Measurements from ENCODE around the gene IPMK. TPM values are rescaled to one million over a fixed set of nuclear protein-coding genes. Genes with fewer than 3 reads are reported as not detected.

Gene IPMK
- total RNA-seq (8.1 and 8.2 TPM in 2 replicates), polyA plus RNA-seq (1.0 and 1.4 TPM in 2 replicates), polyA minus RNA-seq (2.1 and 3.2 TPM in 2 replicates), Bru-seq, nascent RNA (percentile 80 among the genes with signal in this experiment), BruChase-seq, experiment 1, labeled RNA remaining after a 6-hour chase (percentile 57 among the genes with signal in this experiment), BruChase-seq, experiment 2, labeled RNA remaining after a 2-hour chase (percentile 72 among the genes with signal in this experiment)
- polyA plus RNA-seq (2011; cell fraction: cytosol; rRNA removed): 1.4 and 1.6 TPM in 2 replicates
- polyA plus RNA-seq (2011; cell fraction: nucleus; rRNA removed): 3.6 and 5.6 TPM in 2 replicates
- 3.3 and 4.7 TPM in 2 replicates for polyA plus RNA-seq (2012)
- polyA minus RNA-seq (2011; cell fraction: cytosol; rRNA and poly(A)+ RNA removed): 5.9 TPM
- polyA minus RNA-seq (2011; cell fraction: nucleus; rRNA and poly(A)+ RNA removed): 12.6 and 17.8 TPM in 2 replicates
- long read RNA-seq, full-length matches to known transcripts: 5 of 13 reads
- long read RNA-seq, partial matches to known transcripts: 0 of 13 reads
- long read RNA-seq, other reads (novel, unspliced or antisense): 8 of 13 reads

DNA sequence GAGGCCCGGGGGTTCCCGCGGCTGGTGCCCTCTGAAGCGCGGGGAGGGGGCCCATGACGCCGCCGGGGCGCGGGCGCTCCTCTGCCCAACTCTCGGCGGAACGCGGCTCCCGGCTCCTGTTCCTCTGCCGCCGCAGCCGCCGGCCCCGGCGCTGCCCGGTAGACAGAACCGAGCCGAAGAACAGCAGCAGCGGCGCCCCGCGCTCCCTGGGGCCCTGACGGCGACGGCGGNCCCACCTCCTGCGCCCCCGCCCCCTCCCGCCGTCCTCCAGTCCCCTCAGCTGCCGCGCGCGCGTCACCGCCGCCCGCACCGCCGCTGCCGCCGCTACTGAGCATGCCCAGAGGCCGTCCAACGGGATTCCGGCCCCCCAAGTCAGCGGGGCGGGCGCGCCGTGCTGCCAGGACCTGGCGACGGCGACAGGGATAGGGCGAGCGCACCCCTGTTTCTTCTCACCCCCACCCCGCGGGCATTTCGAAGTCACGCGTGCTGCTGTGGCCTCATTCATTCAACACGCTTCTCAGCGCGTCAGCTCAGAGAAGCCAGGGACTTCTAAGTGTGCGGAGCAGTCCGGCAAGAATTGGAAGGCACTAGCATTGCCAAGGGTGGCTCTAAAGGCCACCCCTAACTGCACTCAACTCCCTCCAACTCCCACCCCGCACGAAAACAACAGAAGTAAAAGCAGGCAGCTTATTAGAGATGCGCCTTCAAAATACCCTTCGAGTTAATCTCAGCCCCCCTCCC, at the start of gene IPMK:
Gene IPMK, minus strand, starts transcription at position 182 of the 741 bp plus-strand sequence. CDS start 283 bp downstream, outside the sequence.
- POLR2A ChIA-PET: interaction anchor here (0.6 to 1.5 kb wide), 6 partner anchors 9 to 89 kb away, joined by 3 to 7 read pairs (median 4); partner anchors contain the start of gene UBE2D1
- BruUV-seq (replicated peaks): no TSS peak

More for the DNA sequence above, at the start of gene IPMK:
- DNase-seq (ENCODE audit: low read depth, low spot score) (peak; percentile 95), FAIRE-seq (peak; percentile 48)
- dilution Hi-C loops (cut with MboI; ENCODE audit: extremely low pct_ligation_motif_present, low sequenced_read_pairs) (no loop called here), intact Hi-C loops (cut with micrococcal nuclease) (loop anchor here (1.0 kb wide), 2 partner anchors 23 to 91 kb away; no protein-coding TSS in a partner anchor)
- Histone ChIP-seq H3K9me1 (replicated peaks; ENCODE audit: control insufficient read depth, extremely low read depth, insufficient read depth, low read length) (no peaks in the 10 kb centered on the region), H3K4me2 (ENCODE audit: insufficient read depth, low read length) (peak within 1 kb of the TSS; percentile 96), H3K79me2 (ENCODE audit: control insufficient read depth, insufficient read depth, low read length) (peaks cover 66% of the 10 kb centered on the region), H3K9me3 (replicated peaks; ENCODE audit: control insufficient read depth, insufficient read depth, low read length) (no peaks in the 10 kb centered on the region), H2AFZ (ENCODE audit: low read depth, low read length) (peak within 1 kb of the TSS; percentile 82), H3K27ac (ENCODE audit: insufficient read depth, low read depth, low read length) (peak within 1 kb of the TSS; percentile 58), H3K27me3 (ENCODE audit: control insufficient read depth in 2 of 2, insufficient read depth in 2 of 2, low read length in 2 of 2) (no peaks in the 10 kb centered on the region), H3K4me1 (ENCODE audit: control insufficient read depth, extremely low read depth, insufficient read depth, low read length) (peaks cover 37% of the 10 kb centered on the region), H4K20me1 (replicated peaks; ENCODE audit: control insufficient read depth, extremely low read depth, insufficient read depth, low read length) (peaks cover 2% of the 10 kb centered on the region), H3K9ac (replicated peaks; ENCODE audit: extremely low read depth, insufficient read depth, low read length) (peak within 1 kb of the TSS; percentile 64), H3K36me3 (ENCODE audit: control insufficient read depth in 2 of 2, extremely low read depth in 1 of 2, insufficient read depth in 2 of 2, low read length in 2 of 2) (no peaks in the 10 kb centered on the region), H3K4me3 (replicated peaks in 1 of 3; ENCODE audit: insufficient read depth in 1 of 3, low read depth in 1 of 3, low read length in 3 of 3) (peak within 1 kb of the TSS; percentile 47 to 82 (median 82))
- CTCF ChIA-PET: interaction anchor here (0.9 to 3.9 kb wide), 4 partner anchors 15 to 90 kb away, joined by 3 to 31 read pairs (median 12); no protein-coding TSS in a partner anchor
- TF ChIP-seq POLR2A (IDR thresholded peaks at IDR 0.05; ENCODE audit: low read depth, low read length) (peak; percentile 42), EZH2 (IDR thresholded peaks at IDR 0.05; ENCODE audit: borderline replicate concordance, low read depth, low read length, severe bottlenecking) (no peak), JUN (IDR thresholded peaks at IDR 0.05; ENCODE audit: borderline replicate concordance, insufficient read depth, insufficient read length, low read depth) (no peak), POLR2AphosphoS5 (IDR thresholded peaks at IDR 0.05; ENCODE audit: insufficient read depth, low read depth, low read length) (no peak)
- TF ChIP-seq, protein P1, sequence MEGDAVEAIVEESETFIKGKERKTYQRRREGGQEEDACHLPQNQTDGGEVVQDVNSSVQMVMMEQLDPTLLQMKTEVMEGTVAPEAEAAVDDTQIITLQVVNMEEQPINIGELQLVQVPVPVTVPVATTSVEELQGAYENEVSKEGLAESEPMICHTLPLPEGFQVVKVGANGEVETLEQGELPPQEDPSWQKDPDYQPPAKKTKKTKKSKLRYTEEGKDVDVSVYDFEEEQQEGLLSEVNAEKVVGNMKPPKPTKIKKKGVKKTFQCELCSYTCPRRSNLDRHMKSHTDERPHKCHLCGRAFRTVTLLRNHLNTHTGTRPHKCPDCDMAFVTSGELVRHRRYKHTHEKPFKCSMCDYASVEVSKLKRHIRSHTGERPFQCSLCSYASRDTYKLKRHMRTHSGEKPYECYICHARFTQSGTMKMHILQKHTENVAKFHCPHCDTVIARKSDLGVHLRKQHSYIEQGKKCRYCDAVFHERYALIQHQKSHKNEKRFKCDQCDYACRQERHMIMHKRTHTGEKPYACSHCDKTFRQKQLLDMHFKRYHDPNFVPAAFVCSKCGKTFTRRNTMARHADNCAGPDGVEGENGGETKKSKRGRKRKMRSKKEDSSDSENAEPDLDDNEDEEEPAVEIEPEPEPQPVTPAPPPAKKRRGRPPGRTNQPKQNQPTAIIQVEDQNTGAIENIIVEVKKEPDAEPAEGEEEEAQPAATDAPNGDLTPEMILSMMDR (IDR thresholded peaks at IDR 0.05; ENCODE audit: extremely low read depth in 1 of 2, insufficient read depth in 1 of 2, low read depth in 1 of 2, low read length in 2 of 2): no peak
- TF ChIP-seq, protein P2, sequence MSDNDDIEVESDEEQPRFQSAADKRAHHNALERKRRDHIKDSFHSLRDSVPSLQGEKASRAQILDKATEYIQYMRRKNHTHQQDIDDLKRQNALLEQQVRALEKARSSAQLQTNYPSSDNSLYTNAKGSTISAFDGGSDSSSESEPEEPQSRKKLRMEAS (IDR thresholded peaks at IDR 0.05; ENCODE audit: insufficient read depth, insufficient read length): peak; percentile 52

Measured in endothelial cell of umbilical vein (primary cell).